Gastroesophageal sphincter (tissue), 3 donors: ENCODE results near the gene CSNK1G2.

Experiments
- CTCF ChIP-seq, 4 experiments: fragments of 200-600 bp in 2 of 4; fragments of 450-650 bp in 2 of 4; sonication (generic) in 1 of 4; IDR thresholded peaks; one replicate each; pipeline ENCODE4 v1.5.1; 2017 to 2019; ENCODE audit warnings: antibody characterized with exemption in 4 of 4, mild to moderate bottlenecking in 2 of 4, moderate library complexity in 2 of 4
- POLR2A ChIP-seq, 2 donors: fragments of 450-650 bp; IDR thresholded peaks; one replicate each; pipeline ENCODE4 v1.6.1; 2017; ENCODE audit warnings: antibody characterized with exemption in 2 of 2, mild to moderate bottlenecking in 2 of 2, moderate library complexity in 1 of 2

GRCh38 chr19:2010135-2010668 lies 69.2 kb downstream of the CSNK1G2 start:
- no peak for TF ChIP-seq CTCF (IDR thresholded peaks at IDR 0.05)
- TF ChIP-seq POLR2A (IDR thresholded peaks at IDR 0.05): no peak
